ENCODE data around the gene FAM151A.

Gene FAM151A

GRCh38 chr1:54623216-54624007 is at the start of gene FAM151A:
FAM151A (minus strand) TSS chr1:54623525; CDS start chr1:54623395, 130 bp downstream.
- no peak for DNase-seq

GRCh38 chr1:54671985-54672608 is 48.8 kb upstream of the FAM151A start:
- peak; percentile 87 for DNase-seq

GRCh38 chr1:54668567-54668966 is 45.2 kb upstream of the FAM151A start:
- no peak for DNase-seq

- no peak for DNase-seq
These were observed 44.5 kb upstream of the FAM151A start for GRCh38 chr1:54667797-54668196.

GRCh38 chr1:54666333-54666732 is 43.0 kb upstream of the FAM151A start:
- DNase-seq: no peak

- no peak for DNase-seq
These were observed 42.5 kb upstream of the FAM151A start for GRCh38 chr1:54665852-54666251.

GRCh38 chr1:54664364-54664763 is 41.0 kb upstream of the FAM151A start:
- no peak for DNase-seq

GRCh38 chr1:54663725-54664124 is 40.4 kb upstream of the FAM151A start:
- DNase-seq: no peak

- no peak for DNase-seq
These were observed 35.0 kb upstream of the FAM151A start for GRCh38 chr1:54658164-54658913.

- no peak for DNase-seq
These were observed 29.7 kb upstream of the FAM151A start for GRCh38 chr1:54653036-54653435.

- no peak for DNase-seq
These were observed 28.8 kb upstream of the FAM151A start for GRCh38 chr1:54652168-54652567.

GRCh38 chr1:54651608-54652007 is 28.3 kb upstream of the FAM151A start:
- no peak for DNase-seq

GRCh38 chr1:54650417-54650816 is 27.1 kb upstream of the FAM151A start:
- DNase-seq: no peak

- no peak for DNase-seq
These were observed 26.6 kb upstream of the FAM151A start for GRCh38 chr1:54649921-54650320.

GRCh38 chr1:54649130-54649898 is 26.0 kb upstream of the FAM151A start:
- DNase-seq: no peak

GRCh38 chr1:54645806-54646676 is 22.7 kb upstream of the FAM151A start:
- DNase-seq: no peak

GRCh38 chr1:54643736-54644135 is 20.4 kb upstream of the FAM151A start:
- peak; percentile 43 for DNase-seq

- DNase-seq: no peak
These were observed 17.8 kb upstream of the FAM151A start, which contains the start of gene MROH7 for GRCh38 chr1:54640863-54641836. MROH7 (plus strand) TSS chr1:54641786; CDS start chr1:54652927, 11,141 bp downstream.

- DNase-seq: no peak
These were observed 17.0 kb upstream of the FAM151A start for GRCh38 chr1:54640361-54640760.
